DOHH2 (cell line): ENCODE results near the gene TGFBR2.

Experiments used
- H3F3A ChIP-seq: fragments of 200-600 bp; sonication (generic), shearing (Covaris generic); 2 replicates; pipeline ENCODE4 v1.6.0; 2016; ENCODE audit warnings: antibody characterized with exemption, mild to moderate bottlenecking; ENCODE audit not compliant: control insufficient read depth, insufficient read depth
- H3K27ac ChIP-seq: fragments of 200-600 bp; sonication (generic); 2 replicates; pipeline ENCODE4 v1.5.1; 2014; ENCODE audit warnings: low read depth, mild to moderate bottlenecking, low read length, moderate library complexity
- H3K27me3 ChIP-seq: fragments of 200-600 bp; sonication (generic); 2 replicates; pipeline ENCODE4 v1.6.1; 2014; ENCODE audit warnings: mild to moderate bottlenecking, low read length, mixed read lengths; ENCODE audit not compliant: control insufficient read depth
- H3K36me3 ChIP-seq: fragments of 200-600 bp; sonication (generic); 2 replicates; pipeline ENCODE4 v1.6.1; 2014; ENCODE audit warnings: mild to moderate bottlenecking, low read length, moderate library complexity, mixed read lengths; ENCODE audit not compliant: control insufficient read depth
- H3K4me1 ChIP-seq: fragments of 200-600 bp; sonication (generic); 2 replicates; pipeline ENCODE4 v1.6.1; 2014; ENCODE audit warnings: mild to moderate bottlenecking, low read length, mixed read lengths; ENCODE audit not compliant: control insufficient read depth
- H3K4me2 ChIP-seq: fragments of 200-600 bp; sonication (generic); 2 replicates; pipeline ENCODE4 v1.6.0; 2014; ENCODE audit warnings: mild to moderate bottlenecking, low read length, moderate library complexity
- H3K4me3 ChIP-seq: fragments of 200-600 bp; sonication (generic); 2 replicates; pipeline ENCODE4 v1.5.1; 2014; ENCODE audit warnings: mild to moderate bottlenecking, low read length, mixed read lengths
- H3K79me2 ChIP-seq: fragments of 200-600 bp; sonication (generic); 2 replicates; pipeline ENCODE4 v1.6.1; 2014; ENCODE audit warnings: mild to moderate bottlenecking, low read length, mixed read lengths; ENCODE audit not compliant: control insufficient read depth
- H3K9me2 ChIP-seq: fragments of 200-600 bp; sonication (generic); replicated peaks from 2 replicates; pipeline ENCODE4 v1.6.1; 2014; ENCODE audit warnings: mild to moderate bottlenecking, low read length, mixed read lengths; ENCODE audit not compliant: control insufficient read depth
- H3K9me3 ChIP-seq: fragments of 200-600 bp; sonication (generic); 2 replicates; pipeline ENCODE4 v1.6.1; 2014; ENCODE audit warnings: antibody characterized with exemption, low read length, mixed read lengths; ENCODE audit not compliant: control insufficient read depth, insufficient read depth
- H4K20me1 ChIP-seq: fragments of 200-600 bp; sonication (generic); 2 replicates; pipeline ENCODE4 v1.6.0; 2014; ENCODE audit warnings: low read depth, mild to moderate bottlenecking, antibody characterized with exemption, low read length, moderate library complexity; ENCODE audit not compliant: control insufficient read depth, insufficient read depth
- CTCF ChIP-seq: fragments of 200-600 bp; sonication (generic); IDR thresholded peaks from one replicate; pipeline ENCODE4 v1.5.1; 2014; ENCODE audit warnings: antibody characterized with exemption, mild to moderate bottlenecking, low read depth, low read length; ENCODE audit not compliant: poor library complexity, severe bottlenecking
- EZH2phosphoT487 ChIP-seq: fragments of 200-600 bp; sonication (generic); IDR thresholded peaks from 2 replicates; pipeline ENCODE4 v1.6.1; 2017; ENCODE audit warnings: borderline replicate concordance, mild to moderate bottlenecking, antibody characterized with exemption, low read length, moderate library complexity, mixed read lengths

Gene TGFBR2

GRCh38 chr3:30611613-30612436 lies 5.4 kb downstream of the TGFBR2 start:
- peaks cover 95% of the 10 kb centered on the region for H3K79me2 ChIP-seq
- peaks cover 83% of the 10 kb centered on the region for H3K4me1 ChIP-seq

GRCh38 chr3:30612437-30613132 lies 6.2 kb downstream of the TGFBR2 start:
- Histone ChIP-seq H3K4me1 (peaks cover 89% of the 10 kb centered on the region), H3K4me2 (peak overlapping the region; percentile 8), H3K79me2 (peaks cover 94% of the 10 kb centered on the region)

More at GRCh38 chr3:30611613-30612436, 5.4 kb downstream of the TGFBR2 start:
- Histone ChIP-seq H3K4me3 (no peak overlapping the region), H4K20me1 (no peaks in the 10 kb centered on the region), H3K9me2 (no peaks in the 10 kb centered on the region), H3F3A (0 out of 2 replicates have a peak, but pooled peaks cover 5% of the 10 kb centered on the region), H3K36me3 (peaks cover 4% of the 10 kb centered on the region), H3K9me3 (no peaks in the 10 kb centered on the region), H3K27me3 (no peaks in the 10 kb centered on the region), H3K27ac (no peak overlapping the region), H3K4me2 (peak overlapping the region; percentile 8)
- TF ChIP-seq CTCF (no peak), EZH2phosphoT487 (no peak)

DNA sequence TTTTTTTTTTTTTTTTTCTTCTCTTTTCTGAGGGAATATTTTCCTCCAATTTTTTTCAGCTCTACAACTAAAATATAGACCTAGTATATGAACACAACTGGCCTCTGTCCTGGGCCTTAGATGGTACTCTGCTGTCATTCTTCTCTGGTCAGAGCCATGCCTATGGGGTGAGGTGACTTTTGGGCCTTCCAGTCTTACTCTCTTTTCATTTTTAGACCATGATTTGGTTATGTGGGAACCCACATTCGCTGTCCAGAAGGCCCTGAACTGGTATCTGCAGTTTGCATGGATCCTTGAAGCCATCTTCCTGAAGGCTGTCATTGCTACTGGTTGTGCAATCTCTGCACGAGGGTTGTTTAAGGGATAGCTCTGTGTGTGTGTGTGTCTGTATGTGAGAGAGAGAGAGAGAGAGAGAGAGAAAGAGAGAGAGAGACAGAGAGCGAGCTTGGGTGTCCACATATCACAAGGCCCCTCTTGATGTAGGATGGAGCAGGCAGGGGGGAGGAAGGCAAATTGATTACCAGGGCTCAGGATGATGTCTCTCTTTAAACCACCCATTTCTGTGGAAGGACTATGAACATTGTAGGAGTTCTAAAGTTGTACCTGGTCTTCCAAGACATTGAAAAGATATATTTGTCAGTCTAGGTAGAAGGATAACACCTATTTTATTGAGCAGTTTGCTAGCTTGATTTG lies 6.9 kb downstream of the TGFBR2 start:
- H3K27ac ChIP-seq, result no peak overlapping the region
- 0 out of 2 replicates have a peak overlapping the region, but pooled peaks have one; percentile 3 for H3K4me2 ChIP-seq
- no peaks in the 10 kb centered on the region for H3K27me3 ChIP-seq
- H3K79me2 ChIP-seq, result peaks cover 95% of the 10 kb centered on the region
- no peaks in the 10 kb centered on the region for H3K9me3 ChIP-seq
- H3K9me2 ChIP-seq, result no peaks in the 10 kb centered on the region
- peaks cover 91% of the 10 kb centered on the region for H3K4me1 ChIP-seq
- TF ChIP-seq EZH2phosphoT487 (no peak), CTCF (no peak)
- H4K20me1 ChIP-seq, result 0 out of 2 replicates have a peak, but pooled peaks cover 3% of the 10 kb centered on the region
- no peak overlapping the region for H3K4me3 ChIP-seq
- H3F3A ChIP-seq, result peaks cover 12% of the 10 kb centered on the region; the same call in 1 of the 2 replicates
- H3K36me3 ChIP-seq, result no peaks in the 10 kb centered on the region; the same call in 1 of the 2 replicates

More at GRCh38 chr3:30612437-30613132, 6.2 kb downstream of the TGFBR2 start:
- TF ChIP-seq EZH2phosphoT487 (no peak), CTCF (no peak)
- Histone ChIP-seq H3K9me2 (no peaks in the 10 kb centered on the region), H4K20me1 (no peaks in the 10 kb centered on the region), H3K27ac (no peak overlapping the region), H3K27me3 (no peaks in the 10 kb centered on the region), H3K4me3 (no peak overlapping the region), H3F3A (peaks cover 11% of the 10 kb centered on the region; the same call in 1 of the 2 replicates), H3K36me3 (no peaks in the 10 kb centered on the region; the same call in 1 of the 2 replicates), H3K9me3 (no peaks in the 10 kb centered on the region)
